HTERT RPE-1 (cell line): Measurements from ENCODE around the gene HPSE2.

Experiments
- in situ Hi-C: fragments of 300-500 bp; cut with MboI; formaldehyde crosslinking; loops from 4 replicates; pipeline ENCODE4 v1.14.3; 2020; ENCODE audit warnings: low sequenced_read_pairs

The HPSE2 gene

DNA sequence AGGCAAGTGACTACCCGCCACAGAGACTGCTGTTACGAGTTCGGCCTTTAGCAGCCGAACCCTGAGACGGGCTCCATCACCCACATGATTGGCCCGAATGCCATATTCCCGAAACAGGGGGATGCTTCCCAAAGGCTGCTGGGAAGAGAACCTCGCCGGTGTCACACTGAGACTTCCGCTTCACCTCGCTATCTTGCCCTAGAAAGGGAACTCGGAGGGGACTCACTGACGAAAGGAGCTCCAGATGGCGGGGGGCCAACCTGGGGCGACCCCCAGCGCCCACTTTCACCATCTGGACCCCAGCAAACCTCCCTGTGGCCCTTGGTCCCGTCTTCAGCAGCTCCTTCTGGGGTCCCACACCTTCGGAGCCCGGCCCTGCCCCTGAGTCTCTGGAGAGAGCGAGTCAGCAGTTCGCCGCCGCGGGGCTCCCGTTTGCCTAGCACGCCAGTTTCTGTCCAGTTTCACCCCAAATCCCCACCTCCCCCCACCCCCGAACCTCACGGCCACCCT lies 789.4 kb downstream of the HPSE2 start:
- in situ Hi-C loops: no loop called here

DNA sequence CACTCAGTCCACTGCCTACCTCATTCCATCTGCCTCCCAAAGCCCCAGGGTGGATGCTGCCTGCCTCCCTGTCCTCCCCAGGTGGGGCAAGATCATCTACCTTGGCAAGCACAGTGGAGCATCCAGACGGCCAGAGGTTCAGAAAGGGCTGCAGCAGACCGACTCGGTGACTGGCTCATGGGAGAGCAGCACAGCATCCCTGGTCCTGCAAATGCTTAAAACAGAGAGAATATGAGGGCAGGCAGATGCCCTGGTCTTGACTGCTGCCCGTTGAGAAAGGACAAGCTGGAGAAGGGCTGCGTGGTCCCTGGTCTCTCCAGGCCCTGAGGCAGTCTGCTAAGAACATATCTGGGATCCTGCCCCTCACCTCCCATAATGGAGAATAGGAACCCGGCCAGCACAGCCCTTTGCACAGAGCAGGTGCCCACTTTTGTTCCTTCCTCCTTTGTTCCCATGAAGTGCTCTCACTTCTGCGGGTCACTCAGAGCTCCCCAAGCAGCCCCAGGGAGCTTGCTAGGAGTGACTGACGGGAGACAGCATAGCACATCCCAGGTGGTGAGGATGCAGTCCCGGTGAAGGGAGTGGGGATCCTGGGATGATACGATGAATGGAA lies 790.3 kb downstream of the HPSE2 start:
- in situ Hi-C loops: no loop called here

DNA sequence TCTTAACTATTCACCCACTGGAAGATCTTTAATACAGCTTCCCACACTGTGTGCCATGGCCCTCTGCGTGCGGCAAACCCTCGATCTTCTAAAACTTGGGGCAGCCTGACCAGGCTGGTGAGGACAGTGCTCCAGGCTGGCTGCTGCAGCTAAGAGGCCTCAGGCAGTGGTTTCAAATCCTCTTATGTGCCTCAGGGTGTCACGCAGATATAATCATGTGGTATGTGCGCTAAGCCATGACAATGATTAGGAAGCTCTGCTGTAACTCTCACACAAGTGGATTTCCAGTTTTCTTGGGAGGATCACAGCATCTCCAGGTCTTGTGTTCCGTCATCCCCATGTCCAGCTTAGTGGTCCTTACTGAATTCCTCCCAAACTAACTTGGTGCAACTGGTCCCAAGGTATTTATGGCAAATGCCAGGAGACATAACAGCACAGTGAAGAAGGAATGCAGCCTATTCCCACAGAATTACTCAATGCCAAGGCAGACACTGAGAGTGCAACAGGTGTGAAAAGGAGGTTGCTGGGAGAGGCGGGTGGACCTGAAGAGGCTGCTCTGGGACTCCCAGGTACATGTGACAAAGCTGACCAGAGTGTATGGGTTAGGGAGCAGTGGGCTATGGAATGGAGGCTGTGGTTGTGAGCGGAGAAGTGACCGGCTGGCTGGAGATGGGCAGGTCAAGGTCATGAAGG lies 791.2 kb downstream of the HPSE2 start:
- in situ Hi-C loops: no loop called here

DNA sequence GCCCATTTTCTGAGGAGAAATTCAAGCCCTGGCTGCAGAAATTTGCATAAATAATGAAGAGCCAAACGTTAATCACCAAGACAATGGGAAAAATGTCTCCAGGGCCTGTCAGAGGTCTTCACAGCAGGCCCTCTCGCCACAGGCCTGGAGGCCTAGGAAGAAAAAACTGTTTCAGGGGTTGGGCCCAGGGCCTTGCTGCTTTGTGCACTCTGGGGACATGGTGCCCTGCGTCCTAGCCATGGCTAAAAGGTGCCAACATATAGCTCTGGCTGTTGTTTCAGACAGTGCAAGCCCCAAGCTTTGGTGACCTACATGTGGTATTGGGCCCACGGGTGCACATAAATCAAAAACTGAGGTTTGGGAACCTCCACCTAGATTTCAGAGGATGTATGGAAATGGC lies 796.9 kb downstream of the HPSE2 start:
- in situ Hi-C loops: no loop called here

DNA sequence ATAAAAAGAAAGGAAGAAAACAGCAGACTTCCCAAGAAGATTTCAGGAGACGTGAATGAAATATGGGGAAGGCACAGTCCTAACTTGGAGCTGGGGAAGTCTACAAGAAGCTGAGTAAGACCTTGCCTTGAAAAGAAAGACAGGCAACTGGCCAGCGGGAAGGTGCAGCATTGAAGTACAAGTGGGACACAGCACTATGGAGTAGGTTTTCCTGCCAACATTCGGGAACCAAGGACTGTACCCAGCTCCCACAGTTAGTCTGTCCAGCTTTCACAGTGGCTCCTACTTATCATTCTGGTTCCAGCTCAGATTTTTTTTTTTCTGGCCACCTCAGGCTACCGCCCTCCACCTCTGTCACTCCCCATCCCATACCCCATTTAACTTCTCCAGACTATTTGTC lies 798.9 kb downstream of the HPSE2 start:
- in situ Hi-C loops: no loop called here

DNA sequence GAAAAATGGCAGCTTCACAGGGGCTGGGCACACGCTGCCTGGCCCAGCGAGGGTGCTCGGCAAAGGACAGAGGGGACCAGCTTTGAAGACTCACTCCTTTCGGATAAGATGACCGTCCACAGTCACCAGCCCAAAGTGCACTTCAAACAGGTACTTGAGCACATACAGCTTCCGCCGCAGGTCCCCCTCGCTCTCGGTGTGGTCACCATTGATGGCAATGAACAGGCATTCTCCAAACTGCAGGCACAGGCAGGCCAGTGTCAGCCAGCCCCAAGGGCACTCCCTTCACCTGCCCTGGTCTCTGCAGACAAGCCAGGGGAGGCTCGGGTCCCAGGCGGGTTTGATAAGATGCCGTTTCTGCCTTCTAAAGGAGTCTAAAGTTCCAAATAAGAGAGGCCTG lies 800.5 kb downstream of the HPSE2 start:
- in situ Hi-C loops: no loop called here

DNA sequence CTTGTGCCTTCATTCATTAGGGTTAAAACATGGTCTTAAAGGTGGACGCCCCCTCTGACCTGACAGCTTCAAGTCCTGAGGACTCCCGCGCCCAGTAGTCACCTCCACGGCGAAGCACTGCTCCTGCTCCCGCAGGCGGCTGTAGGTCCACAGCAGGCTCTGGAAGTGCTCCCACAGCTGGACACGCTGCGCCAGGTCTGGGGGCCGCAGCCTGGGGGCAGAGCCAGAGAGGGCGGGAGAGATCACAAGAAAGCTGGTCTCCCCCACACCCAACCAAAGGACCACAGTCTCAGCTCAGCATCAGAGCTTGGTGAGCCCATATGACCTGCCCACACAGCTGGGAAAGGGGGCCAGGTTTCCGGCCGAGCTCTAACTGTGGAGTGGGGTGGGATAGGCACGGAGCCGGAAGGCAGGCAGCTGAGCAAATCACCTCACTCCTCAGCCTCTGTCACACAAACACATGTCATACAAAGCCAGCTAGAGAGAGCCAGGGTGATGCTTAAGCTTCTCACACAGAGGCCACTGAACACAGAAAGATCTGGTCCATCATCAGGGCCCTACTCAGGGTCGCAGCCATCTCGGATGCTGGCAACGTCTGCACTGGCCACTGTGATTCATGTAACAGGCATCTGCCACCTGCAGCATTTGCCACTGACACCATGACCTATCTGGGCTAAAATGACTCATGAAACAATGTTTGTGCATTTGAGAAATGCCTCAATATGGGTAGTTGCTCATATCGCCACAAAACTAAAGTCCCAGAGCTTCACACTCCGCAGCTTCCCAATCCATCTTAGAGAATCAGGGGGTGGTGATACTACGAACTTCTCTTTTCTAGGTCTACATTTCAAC lies 801.5 kb downstream of the HPSE2 start:
- in situ Hi-C loops: no loop called here

DNA sequence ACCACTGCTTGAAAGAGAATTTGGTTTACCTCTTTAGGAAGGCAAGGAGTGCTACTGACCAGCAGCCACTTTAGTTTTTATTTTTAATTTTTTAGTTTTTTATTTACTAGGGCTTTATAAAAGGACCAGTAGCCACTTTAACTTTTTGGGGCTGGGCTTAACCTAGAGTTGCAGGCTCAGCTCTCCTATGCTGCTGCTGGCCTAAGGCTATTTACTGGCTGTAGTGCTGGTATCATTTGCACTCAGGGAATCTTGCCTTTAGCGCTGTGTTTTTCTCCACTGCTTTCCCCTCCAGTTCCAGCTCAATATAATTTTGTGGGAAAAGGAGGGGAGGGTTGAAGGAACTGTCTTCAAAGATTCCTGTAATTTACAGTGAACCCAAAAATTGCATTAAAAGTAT lies 802.3 kb downstream of the HPSE2 start:
- in situ Hi-C loops: no loop called here

DNA sequence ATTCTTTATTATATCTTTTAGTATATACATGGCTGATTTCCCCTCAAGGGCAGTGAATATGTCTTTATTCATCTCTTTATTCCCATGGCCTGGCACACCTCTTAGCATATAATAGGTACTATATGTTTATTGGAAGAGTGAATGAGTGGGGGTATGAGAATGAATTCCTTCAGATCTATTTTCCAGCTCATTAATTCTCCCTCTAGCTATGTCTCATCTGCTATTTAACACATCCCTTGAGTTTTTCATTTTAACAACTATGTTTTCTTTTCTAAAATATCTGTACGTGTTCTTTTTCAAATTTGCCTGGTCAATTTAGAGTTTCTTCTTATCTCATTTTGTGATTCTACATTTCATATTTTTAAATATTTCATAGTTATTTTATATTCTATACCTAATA lies 803.3 kb downstream of the HPSE2 start:
- in situ Hi-C loops: no loop called here

DNA sequence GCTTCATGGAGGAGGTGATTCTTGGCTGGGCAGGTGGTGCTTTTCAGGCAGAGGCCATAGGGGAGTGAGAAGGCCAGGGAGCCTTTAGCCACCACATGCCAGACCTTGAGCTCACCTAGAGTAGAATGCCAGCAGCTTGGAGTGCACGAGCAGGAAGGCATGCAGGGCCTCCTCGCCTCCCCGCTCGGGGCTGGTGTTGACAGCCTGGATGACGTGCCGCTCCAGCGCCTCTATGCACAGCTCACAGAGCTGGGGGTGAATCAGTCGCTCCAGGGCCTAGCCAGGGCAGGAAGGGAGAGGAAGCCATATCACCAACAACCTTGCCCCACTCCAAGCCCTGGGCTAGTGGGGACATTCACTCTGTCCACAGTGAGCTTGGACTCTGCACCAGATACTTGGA lies 804.6 kb downstream of the HPSE2 start:
- in situ Hi-C loops: no loop called here

DNA sequence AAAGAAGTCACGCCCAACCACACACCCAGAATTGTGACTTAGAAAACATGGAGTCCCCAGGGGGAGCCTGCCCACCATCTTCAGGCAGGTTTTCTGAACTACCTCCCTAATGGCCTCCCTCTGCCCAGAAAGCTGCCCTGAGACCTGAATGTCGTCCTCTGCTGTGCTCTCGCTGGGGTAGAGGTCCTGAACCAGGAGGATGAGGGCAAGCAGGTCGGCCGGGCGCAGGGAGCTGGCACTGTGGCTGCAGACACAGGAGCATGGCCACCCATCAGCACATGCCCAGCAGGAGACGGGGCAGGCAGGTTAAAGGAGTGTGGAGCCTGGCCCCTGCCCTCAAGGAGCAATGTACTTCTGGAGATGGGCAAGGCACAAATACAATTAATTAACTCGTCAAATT lies 805.2 kb downstream of the HPSE2 start:
- in situ Hi-C loops: no loop called here

DNA sequence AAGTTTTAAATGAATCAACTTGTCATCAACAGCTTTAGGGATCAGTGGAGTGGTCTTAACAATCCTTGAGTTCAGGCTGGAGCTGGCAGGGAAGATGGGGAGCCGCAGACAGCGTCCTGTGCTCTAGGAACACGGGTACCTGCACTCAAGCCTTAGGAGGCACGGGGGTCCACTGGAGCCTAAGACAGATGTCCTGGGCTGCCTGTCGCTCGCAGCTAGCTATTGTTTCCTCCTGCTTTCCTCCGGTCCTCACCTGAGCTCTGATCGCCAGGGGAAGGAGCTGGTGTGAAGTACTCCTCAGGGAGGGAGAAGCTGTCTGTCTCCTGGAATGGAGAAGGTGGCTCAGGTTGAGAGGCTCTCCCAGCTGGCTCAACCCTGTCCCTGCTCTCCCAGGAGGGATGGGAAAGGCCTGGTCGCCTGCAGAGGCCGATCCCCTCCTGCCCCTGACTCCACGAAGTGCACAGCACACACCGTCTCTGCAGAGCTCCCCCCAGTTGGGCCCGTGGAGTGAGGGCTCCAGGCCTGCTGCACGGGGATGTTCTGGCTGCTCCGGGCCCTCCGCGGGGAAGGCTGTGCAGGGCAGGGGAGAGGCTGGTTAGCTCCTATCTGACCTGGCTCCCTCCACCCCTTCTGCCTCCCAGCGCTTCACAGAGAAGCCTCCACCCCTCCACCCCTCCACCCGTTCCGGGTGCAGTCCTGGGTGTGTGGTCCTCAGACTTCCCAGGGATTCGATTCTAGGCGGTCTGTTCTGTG lies 806.2 kb downstream of the HPSE2 start:
- in situ Hi-C loops: no loop called here

DNA sequence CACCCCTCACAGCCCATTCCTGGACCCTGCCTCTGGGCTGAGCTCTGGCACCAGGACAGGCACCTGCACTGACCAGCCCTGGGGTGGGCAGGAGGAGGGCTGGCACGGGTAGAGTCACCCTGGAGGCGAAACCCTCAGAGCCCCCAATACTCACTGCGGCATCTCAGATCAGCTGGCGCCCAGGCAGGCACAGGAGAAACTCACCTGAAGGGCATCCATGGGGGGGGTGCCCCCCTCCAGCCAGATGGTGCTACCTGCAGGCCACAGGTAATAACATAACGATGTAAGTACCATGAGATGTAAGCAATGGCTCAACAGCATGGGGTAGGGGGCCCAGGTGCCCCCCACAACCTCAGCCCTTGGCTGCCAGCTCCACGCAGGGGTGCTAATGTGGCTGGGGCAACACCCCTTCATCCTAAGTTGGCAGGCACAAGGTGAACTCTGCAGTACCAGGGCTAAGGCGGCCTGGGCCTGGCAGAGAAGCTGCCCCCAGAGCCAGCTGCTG lies 808.6 kb downstream of the HPSE2 start:
- in situ Hi-C loops: no loop called here

DNA sequence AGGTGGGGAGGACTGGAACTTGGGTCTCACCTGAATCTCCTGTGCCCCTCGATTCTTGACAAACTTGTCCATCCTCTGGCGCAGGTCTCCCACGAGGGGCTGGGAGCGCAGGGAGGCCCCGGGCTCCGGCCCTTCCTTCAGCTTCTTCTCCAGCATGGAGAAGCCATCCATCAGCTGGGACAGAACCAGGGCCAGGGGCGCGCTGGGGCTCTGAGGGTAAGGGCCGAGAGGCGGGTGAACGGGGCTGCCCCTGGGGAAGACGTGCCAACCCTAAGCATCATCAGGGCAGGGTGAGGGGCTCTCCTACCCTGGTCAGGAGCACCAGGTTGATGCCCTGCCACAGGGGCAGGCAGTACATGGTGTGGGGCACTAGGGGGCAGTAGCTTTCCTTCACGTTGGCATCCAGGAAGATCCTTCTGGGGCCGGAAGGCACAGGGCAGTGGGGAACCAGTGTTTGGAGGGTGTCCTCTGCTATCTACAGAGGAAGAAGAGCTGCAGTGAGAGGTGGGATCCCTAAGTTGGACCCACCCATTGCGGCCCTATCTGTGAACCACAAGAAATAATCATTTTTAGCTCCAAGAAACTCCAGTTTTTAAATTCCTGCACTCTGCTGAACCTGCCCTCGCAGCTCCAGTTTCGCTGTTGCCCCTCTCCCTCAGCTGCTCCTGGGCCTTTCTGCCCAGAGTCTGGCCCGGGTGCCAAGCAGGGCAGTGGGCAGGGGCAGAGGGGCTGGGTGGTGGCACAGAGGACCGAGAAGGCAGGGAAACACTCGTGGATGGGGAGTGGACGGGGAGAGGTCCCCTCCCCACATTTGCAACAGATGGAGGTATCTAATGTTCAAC lies 809.9 kb downstream of the HPSE2 start:
- in situ Hi-C loops: no loop called here

DNA sequence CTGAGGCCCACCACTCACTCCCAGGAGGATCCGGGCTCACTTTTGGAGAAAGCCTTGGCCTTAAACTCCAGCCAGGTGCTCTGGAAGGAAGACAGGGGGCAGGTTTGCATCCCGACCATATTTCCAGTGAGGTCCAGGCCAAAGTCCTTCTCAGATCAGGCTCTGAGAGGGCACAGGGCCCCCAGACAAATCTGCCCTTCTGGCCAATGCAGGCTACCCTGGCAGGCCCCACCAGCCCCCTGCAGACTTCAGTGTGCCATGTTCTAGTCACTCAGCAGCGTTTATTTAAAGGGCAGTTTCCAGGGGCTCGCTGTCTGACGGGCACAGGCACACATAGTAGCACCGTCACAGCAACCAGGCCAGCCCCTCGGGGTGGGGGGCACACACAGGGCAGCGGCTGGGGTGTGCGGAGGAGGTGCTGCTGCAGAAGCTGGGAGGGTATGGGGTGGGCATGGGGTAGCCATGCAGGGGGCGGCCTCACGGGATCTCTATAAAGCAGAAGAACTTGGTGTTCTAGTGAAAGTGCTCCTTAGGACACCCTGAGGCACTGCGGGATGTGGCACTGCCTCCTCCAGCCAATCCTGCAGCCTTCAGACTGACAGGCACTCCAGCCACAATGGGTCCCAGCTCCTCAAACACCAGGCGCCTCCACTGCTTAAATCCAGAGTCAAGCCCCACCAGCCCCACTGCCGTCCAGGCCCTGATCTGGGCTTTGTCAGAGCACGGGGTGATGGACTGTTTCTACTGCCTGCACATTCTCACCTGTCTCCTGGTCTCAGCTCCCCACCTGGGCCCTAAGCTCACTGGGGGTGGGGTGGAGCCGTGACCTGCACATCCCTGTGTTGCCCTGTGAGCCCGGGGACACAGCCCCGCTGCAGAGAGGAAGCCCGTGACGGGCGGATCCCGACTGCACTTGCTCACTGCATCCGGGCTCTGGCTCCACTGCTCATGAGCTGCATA lies 811.1 kb downstream of the HPSE2 start:
- in situ Hi-C loops: no loop called here

DNA sequence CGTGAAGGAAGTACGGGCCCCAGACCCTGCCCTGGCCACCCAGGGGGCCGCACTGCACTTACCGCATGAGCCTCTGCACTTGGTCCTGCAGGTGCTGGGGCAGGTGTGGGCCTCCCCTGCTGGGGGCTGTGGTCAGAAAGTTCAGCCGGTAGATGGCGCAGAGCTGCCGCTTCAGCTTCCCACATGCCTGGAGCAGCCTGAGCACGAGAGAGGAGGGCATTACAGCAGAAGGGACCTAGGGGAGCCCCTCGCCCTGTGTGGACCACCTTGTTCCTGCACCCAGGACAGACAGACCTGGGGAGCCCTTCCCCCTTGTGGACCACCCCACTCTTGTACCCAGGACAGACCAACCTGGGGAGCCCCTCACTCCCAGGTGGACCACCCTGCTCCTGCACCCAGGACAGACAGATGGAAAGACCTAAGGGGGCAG lies 811.9 kb downstream of the HPSE2 start:
- in situ Hi-C loops: no loop called here

DNA sequence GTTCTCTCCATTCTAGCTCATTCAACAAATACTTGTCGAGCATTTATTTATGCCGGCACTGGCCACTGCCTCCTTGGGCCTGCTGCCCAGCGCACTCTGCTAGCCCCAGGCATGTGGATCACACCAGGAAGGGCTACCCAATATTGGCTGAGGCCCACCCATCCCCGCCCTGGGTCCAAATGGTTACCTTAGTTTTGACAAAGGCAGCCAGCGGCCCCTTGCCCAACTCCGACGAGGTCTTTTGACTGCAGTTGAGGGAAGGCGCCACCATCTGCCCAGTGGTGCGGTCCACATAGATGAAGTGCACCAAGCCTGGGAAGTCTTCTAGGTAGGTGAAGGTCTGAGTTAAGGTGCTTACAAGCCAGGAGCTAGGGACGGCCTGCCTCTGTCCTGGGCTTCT lies 813.5 kb downstream of the HPSE2 start:
- in situ Hi-C loops: no loop called here

DNA sequence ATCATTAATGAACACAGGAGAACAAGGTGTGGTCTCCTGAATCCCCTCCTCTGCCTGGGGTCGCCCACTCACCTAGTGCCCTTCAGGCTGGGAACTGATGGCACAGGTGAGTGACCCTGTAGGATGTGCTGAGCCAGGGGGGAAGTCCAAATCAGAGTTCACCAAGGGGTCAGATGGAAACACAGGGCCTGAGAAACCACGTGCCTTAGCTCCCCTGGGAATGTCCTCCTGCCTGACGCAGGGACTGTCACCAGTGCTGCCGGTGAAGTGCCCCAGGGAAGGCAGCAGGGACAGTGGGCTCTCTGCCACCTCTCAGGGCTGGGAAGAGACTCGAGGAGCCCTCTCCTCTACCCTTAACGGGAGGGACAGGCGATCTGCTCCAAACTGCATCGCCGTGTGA lies 814.9 kb downstream of the HPSE2 start:
- in situ Hi-C loops: no loop called here
